PC-3 (cell line): ENCODE data around the gene DGKI.

ENCODE experiments used
- CTCF ChIP-seq: fragments of 300-600 bp; sonication (generic); conservative IDR thresholded peaks from 2 replicates; pipeline ENCODE4 v1.5.1; 2017; ENCODE audit warnings: antibody characterized with exemption, low read depth, mild to moderate bottlenecking, low read length
- EZH2phosphoT487 ChIP-seq: fragments of 300-600 bp; sonication (generic); IDR thresholded peaks from 2 replicates; pipeline ENCODE4 v1.6.1; 2018; ENCODE audit warnings: mild to moderate bottlenecking, antibody characterized with exemption, low read length, borderline replicate concordance

- no peak for TF ChIP-seq CTCF
- no peak for TF ChIP-seq EZH2phosphoT487
Observed at GRCh38 chr7:137396051-137396450, 450.7 kb downstream of the DGKI start.
